GM12875 (cell line): Measurements from ENCODE around the gene VRTN.
"Not testable (repeated sequence)": the region's sequence is repeated elsewhere in the genome, so short reads cannot be mapped to it uniquely, and the experiment has no call there.

ENCODE experiments used
- H3K4me3 ChIP-seq: one replicate; pipeline ENCODE4 v1.5.1; 2011; ENCODE audit warnings: low read depth, low read length, control low read depth
- TF ChIP-seq, protein P1 (sequence below): IDR thresholded peaks from 2 replicates; pipeline ENCODE4 v1.5.1; 2011; ENCODE audit warnings: low read depth, mild to moderate bottlenecking, control low read depth, inconsistent platforms, low read length, moderate library complexity, borderline replicate concordance; ENCODE audit not compliant: insufficient read depth

VRTN gene

DNA sequence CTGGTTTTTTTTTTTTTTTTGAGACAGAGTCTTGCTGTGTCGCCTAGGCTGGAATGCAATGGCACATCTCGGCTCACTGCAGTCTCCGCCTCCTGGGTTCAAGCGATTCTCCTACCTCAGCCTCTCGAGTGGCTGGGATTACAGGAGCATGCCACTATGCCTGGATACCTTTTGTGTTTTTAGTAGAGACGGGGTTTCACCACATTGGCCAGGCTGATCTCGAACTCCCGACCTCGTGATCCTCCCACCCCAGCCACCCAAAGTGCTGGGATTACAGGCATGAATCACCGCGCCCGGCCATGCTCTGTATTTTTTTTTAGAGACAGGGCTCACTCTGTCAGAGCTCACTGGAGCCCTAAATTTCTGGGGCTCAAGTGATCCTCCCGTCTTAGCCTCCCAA lies 32.6 kb downstream of the VRTN start:
- no peak overlapping the region for H3K4me3 ChIP-seq
- TF ChIP-seq, protein P1, sequence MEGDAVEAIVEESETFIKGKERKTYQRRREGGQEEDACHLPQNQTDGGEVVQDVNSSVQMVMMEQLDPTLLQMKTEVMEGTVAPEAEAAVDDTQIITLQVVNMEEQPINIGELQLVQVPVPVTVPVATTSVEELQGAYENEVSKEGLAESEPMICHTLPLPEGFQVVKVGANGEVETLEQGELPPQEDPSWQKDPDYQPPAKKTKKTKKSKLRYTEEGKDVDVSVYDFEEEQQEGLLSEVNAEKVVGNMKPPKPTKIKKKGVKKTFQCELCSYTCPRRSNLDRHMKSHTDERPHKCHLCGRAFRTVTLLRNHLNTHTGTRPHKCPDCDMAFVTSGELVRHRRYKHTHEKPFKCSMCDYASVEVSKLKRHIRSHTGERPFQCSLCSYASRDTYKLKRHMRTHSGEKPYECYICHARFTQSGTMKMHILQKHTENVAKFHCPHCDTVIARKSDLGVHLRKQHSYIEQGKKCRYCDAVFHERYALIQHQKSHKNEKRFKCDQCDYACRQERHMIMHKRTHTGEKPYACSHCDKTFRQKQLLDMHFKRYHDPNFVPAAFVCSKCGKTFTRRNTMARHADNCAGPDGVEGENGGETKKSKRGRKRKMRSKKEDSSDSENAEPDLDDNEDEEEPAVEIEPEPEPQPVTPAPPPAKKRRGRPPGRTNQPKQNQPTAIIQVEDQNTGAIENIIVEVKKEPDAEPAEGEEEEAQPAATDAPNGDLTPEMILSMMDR: no peak

DNA sequence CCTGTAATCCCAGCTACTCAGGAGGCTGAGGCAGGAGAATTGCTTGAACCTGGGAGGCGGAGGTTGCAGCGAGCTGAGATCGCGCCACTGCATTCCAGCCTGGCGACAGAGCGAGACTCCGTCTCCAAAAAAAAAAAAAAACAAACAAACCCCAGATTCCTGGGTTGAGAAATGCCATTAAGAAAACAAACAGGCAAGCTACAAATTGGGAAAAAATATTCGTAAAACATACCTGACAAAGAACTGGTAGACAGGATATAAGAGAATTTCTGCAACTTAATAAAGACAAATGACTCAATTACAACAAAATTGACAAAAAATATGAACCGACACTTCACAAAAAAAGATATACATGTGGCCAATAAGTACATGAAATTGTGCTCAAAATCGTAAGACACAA lies 33.3 kb downstream of the VRTN start:
- not testable (repeated sequence) for H3K4me3 ChIP-seq

DNA sequence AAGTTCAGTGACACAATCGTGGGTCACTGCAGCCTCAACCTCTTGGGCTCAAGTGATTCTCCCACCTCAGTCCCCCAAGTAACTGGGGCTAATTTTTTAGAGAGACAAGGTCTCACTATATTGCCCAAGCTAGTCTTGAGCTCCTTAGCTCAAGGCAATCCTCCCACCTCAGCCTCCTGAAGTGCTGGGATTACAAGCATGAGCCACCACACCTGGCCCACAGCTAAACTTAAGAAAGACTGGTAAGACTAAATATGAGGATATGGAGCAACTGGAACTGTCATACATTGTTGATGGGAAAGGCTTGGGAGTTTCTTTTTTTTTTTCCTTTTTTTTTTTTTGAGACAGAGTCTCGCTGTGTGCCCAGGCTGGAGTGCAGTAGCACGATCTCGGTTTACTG lies 34.0 kb downstream of the VRTN start:
- TF ChIP-seq, protein P1: no peak
- no peak overlapping the region for H3K4me3 ChIP-seq

DNA sequence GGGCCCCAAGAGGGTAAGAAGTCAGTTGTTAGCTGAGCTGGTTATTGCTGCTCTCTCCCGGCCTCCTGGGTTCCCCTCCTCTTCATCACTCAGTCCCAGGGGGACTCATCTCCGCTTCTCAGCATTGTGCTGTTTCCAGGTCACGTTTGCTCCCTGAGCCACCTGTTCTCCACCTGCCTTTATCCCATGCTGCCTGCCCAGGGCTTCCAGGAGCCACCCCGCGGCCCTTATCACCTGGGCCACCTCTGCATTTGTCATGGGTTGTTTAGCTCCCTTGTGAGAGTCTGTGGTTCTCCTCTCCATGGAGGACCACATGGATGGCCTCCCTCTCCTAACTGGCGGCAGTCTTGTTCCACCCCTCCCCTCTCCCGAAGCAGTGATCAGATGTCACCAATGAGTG lies 41.7 kb downstream of the VRTN start:
- TF ChIP-seq, protein P1: no peak
- H3K4me3 ChIP-seq: no peak overlapping the region

DNA sequence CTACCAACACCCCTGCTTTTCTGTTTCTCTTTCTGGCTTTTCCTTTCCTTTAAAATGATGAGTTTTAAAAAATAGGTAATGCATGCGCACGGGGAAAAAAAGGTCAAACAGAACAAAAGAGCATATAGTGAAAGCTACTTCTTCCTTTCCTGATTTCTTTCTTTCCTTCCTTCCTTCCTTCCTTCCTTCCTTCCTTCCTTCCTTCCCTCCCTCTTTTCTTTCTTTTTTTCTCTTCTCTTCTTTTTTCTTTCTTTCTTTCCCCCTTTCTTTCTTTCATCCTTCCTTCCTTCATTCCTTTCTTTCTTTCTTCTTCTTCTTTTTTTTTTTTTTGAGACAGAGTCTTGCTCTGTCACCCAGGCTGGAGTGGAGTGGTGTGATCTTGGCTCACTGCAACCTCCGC lies 42.2 kb downstream of the VRTN start:
- H3K4me3 ChIP-seq: not testable (repeated sequence)

DNA sequence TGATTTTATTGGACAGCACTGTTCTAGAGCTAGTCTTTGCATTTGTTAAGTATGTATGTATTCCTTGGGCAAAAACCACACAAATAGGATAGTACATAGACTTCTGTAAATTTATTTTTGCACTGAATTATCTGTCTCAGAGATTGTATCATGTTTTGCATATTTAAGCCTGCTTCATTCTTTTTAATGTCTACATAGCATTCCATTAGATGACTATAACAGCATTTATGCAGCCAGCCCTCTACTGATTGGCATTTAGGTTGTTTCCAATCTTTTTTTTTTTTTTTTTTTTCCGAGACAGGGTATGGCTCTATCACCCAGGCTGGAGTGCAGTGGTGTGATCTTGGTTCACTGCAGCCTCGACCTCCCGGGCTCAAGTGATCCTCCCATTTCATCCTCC lies 43.2 kb downstream of the VRTN start:
- TF ChIP-seq, protein P1: no peak
- no peak overlapping the region for H3K4me3 ChIP-seq

DNA sequence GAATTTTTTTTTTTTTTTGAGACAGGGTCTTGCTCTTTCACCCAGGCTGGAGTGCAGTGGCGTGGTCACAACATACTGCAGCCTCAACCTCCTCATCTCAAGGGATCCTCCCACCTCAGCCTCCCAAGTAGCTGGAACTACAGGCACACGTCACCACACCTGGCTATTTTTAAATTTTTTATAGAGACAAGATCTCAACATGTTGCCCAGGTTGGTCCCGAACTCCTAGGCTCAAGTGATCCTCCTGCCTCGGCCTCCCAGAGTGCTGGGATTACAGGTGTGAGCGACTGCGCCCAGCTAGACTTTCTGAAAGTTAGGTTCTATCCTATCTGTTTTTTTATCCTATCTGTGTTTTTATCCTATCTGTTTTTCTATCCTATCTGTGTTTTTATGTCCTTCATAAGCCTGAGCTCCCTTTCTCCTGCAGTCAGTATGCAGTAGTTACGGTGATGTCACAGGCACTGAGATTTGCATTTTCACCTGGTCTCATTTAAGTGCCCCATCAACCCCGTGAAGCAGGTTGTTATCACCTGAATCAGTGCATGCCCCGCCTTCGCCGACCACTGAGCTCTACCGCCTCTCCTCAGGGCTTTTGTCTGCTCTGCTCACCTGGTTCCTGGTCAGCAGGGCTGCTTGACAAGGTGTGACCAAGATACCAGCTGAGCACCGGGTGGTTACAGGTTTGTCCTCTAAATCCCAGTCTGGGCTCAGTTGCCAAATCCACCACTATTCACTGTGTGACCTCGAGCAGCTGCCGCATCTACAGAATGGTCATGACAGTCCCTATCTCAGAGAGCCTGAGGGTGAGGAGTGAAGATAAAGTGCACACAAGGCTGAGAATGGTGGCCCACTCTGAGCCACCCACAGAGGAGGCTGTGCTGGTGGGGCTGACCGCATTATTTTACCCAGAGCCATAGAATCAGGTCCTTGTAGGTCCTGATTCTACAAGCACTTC lies 44.6 kb downstream of the VRTN start:
- H3K4me3 ChIP-seq: no peak overlapping the region
- TF ChIP-seq, protein P1: no peak

DNA sequence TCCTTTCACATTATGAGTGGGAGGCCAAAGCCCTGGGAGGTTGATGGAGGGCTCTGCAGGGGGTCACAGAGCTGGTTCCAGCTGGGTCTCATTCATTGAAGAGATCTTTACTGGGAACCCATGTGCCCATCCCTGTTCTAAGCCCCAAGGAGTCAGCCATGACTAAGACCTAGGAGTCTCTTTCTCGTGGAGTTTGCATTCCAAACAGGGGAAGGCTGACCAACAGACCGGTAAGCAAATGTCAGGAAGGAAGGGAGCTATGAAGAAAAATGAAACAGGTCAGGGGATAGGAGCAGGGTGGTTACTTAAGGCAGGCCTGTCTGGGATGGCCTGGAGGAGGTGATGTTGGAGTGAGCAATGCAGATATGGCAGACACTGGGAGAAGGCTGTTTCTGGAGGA lies 46.3 kb downstream of the VRTN start:
- H3K4me3 ChIP-seq: no peak overlapping the region

More for the DNA sequence above, 46.3 kb downstream of the VRTN start:
- TF ChIP-seq, protein P1: no peak
